ENCODE data around the gene VAPB. TPM values are rescaled to one million over a fixed set of nuclear protein-coding genes. Genes with fewer than 3 reads are reported as not detected.

Gene VAPB
- total and polyA plus RNA-seq, 2 experiments from 2014 or later: 8.8 to 37.0 TPM

- H3K9ac ChIP-seq: no peak overlapping the region
- H3K4me2 ChIP-seq (ENCODE audit: unreplicated experiment): no peak overlapping the region
- peaks cover 100% of the 10 kb centered on the region for H3K79me2 ChIP-seq (ENCODE audit: insufficient read depth)
- H3K9me3 ChIP-seq (ENCODE audit: low read depth): no peaks in the 10 kb centered on the region
- no peaks in the 10 kb centered on the region for H3K27me3 ChIP-seq (replicated peaks; ENCODE audit: insufficient read depth)
- no peak overlapping the region for H3K27ac ChIP-seq
- peaks cover 12% of the 10 kb centered on the region for H4K20me1 ChIP-seq (ENCODE audit: insufficient read depth)
- no peak overlapping the region for H3K4me3 ChIP-seq
- in situ Hi-C loops (cut with MboI): no loop called here
- WGBS, 2 experiments (ENCODE audit: low coverage in 1 of 2, low lambda C conversion rate in 2 of 2, missing lambda C conversion rate in 2 of 2): 97 to 98% methylated on average over 7 of the region's 7 CpGs
- H3K9me2 ChIP-seq (ENCODE audit: insufficient read depth): no peaks in the 10 kb centered on the region
- H3F3A ChIP-seq (ENCODE audit: insufficient read depth): peaks cover 5% of the 10 kb centered on the region; the same call in 1 of the 2 replicates
- no peaks in the 10 kb centered on the region; the same call in 1 of the 2 replicates for H3K36me3 ChIP-seq (ENCODE audit: low read depth)
- no peak for DNase-seq
- no peak overlapping the region for H2AFZ ChIP-seq
- no peak for TF ChIP-seq EZH2phosphoT487 (IDR thresholded peaks at IDR 0.05; ENCODE audit: insufficient read depth, low read depth)
- no peak for TF ChIP-seq EZH2 (IDR thresholded peaks at IDR 0.05; ENCODE audit: insufficient read depth, poor library complexity, severe bottlenecking)
- H3K4me1 ChIP-seq (ENCODE audit: insufficient read depth): peaks cover 18% of the 10 kb centered on the region
These were observed 40.3 kb downstream of the VAPB start for GRCh38 chr20:58429303-58429702.

GRCh38 chr20:58431134-58431533 lies 42.1 kb downstream of the VAPB start:
- no peak overlapping the region for H3K4me3 ChIP-seq
- DNase-seq: peak; percentile 56
- H3K79me2 ChIP-seq (ENCODE audit: insufficient read depth): peaks cover 100% of the 10 kb centered on the region
- in situ Hi-C loops (cut with MboI): no loop called here
- no peak overlapping the region for H3K9ac ChIP-seq
- no peaks in the 10 kb centered on the region for H3K9me2 ChIP-seq (ENCODE audit: insufficient read depth)
- 54 to 63% methylated on average over 2 of the region's 2 CpGs for WGBS, 2 experiments (ENCODE audit: low coverage in 1 of 2, low lambda C conversion rate in 2 of 2, missing lambda C conversion rate in 2 of 2)
- H3K27me3 ChIP-seq (replicated peaks; ENCODE audit: insufficient read depth): no peaks in the 10 kb centered on the region
- H3K9me3 ChIP-seq (ENCODE audit: low read depth): no peaks in the 10 kb centered on the region
- H3K4me2 ChIP-seq (ENCODE audit: unreplicated experiment): peak overlapping the region; percentile 5
- peaks cover 18% of the 10 kb centered on the region for H3K4me1 ChIP-seq (ENCODE audit: insufficient read depth)
- peaks cover 3% of the 10 kb centered on the region; the same call in 1 of the 2 replicates for H3K36me3 ChIP-seq (ENCODE audit: low read depth)
- no peak overlapping the region for H2AFZ ChIP-seq
- peak overlapping the region; percentile 24; the same call in 1 of the 2 replicates for H3K27ac ChIP-seq
- TF ChIP-seq EZH2phosphoT487 (IDR thresholded peaks at IDR 0.05; ENCODE audit: insufficient read depth, low read depth) (no peak), EZH2 (IDR thresholded peaks at IDR 0.05; ENCODE audit: insufficient read depth, poor library complexity, severe bottlenecking) (no peak)
- H3F3A ChIP-seq (ENCODE audit: insufficient read depth): peaks cover 11% of the 10 kb centered on the region; the same call in 1 of the 2 replicates
- H4K20me1 ChIP-seq (ENCODE audit: insufficient read depth): peaks cover 13% of the 10 kb centered on the region

- no peak overlapping the region for H3K4me3 ChIP-seq
- H3K9me3 ChIP-seq (ENCODE audit: low read depth): no peaks in the 10 kb centered on the region
- H4K20me1 ChIP-seq (ENCODE audit: insufficient read depth): peaks cover 13% of the 10 kb centered on the region
- TF ChIP-seq EZH2 (IDR thresholded peaks at IDR 0.05; ENCODE audit: insufficient read depth, poor library complexity, severe bottlenecking) (no peak), EZH2phosphoT487 (IDR thresholded peaks at IDR 0.05; ENCODE audit: insufficient read depth, low read depth) (no peak)
- peaks cover 100% of the 10 kb centered on the region for H3K79me2 ChIP-seq (ENCODE audit: insufficient read depth)
- in situ Hi-C loops (cut with MboI): no loop called here
- 86 to 87% methylated on average over 3 of the region's 3 CpGs for WGBS, 2 experiments (ENCODE audit: low coverage in 1 of 2, low lambda C conversion rate in 2 of 2, missing lambda C conversion rate in 2 of 2)
- no peak overlapping the region for H3K9ac ChIP-seq
- H3K36me3 ChIP-seq (ENCODE audit: low read depth): peaks cover 3% of the 10 kb centered on the region; the same call in 1 of the 2 replicates
- H3K27ac ChIP-seq: no peak overlapping the region
- no peak overlapping the region for H3K4me2 ChIP-seq (ENCODE audit: unreplicated experiment)
- peaks cover 11% of the 10 kb centered on the region; the same call in 1 of the 2 replicates for H3F3A ChIP-seq (ENCODE audit: insufficient read depth)
- peaks cover 18% of the 10 kb centered on the region for H3K4me1 ChIP-seq (ENCODE audit: insufficient read depth)
- no peaks in the 10 kb centered on the region for H3K27me3 ChIP-seq (replicated peaks; ENCODE audit: insufficient read depth)
- H2AFZ ChIP-seq: no peak overlapping the region
- no peak for DNase-seq
- H3K9me2 ChIP-seq (ENCODE audit: insufficient read depth): no peaks in the 10 kb centered on the region
These were observed 43.3 kb downstream of the VAPB start for GRCh38 chr20:58432186-58432954.

GRCh38 chr20:58433029-58433647 lies 44.1 kb downstream of the VAPB start:
- Histone ChIP-seq H3K27ac (peak overlapping the region; percentile 22), H4K20me1 (ENCODE audit: insufficient read depth) (peaks cover 13% of the 10 kb centered on the region), H3F3A (ENCODE audit: insufficient read depth) (peaks cover 11% of the 10 kb centered on the region; the same call in 1 of the 2 replicates), H2AFZ (no peak overlapping the region), H3K4me2 (ENCODE audit: unreplicated experiment) (no peak overlapping the region), H3K4me1 (ENCODE audit: insufficient read depth) (peaks cover 18% of the 10 kb centered on the region), H3K79me2 (ENCODE audit: insufficient read depth) (peaks cover 100% of the 10 kb centered on the region), H3K9ac (no peak overlapping the region), H3K27me3 (replicated peaks; ENCODE audit: insufficient read depth) (no peaks in the 10 kb centered on the region), H3K4me3 (no peak overlapping the region), H3K36me3 (ENCODE audit: low read depth) (peaks cover 3% of the 10 kb centered on the region; the same call in 1 of the 2 replicates), H3K9me3 (ENCODE audit: low read depth) (no peaks in the 10 kb centered on the region), H3K9me2 (ENCODE audit: insufficient read depth) (no peaks in the 10 kb centered on the region)
- TF ChIP-seq EZH2phosphoT487 (IDR thresholded peaks at IDR 0.05; ENCODE audit: insufficient read depth, low read depth) (no peak), EZH2 (IDR thresholded peaks at IDR 0.05; ENCODE audit: insufficient read depth, poor library complexity, severe bottlenecking) (no peak)
- no peak for DNase-seq
- WGBS, 2 experiments (ENCODE audit: low coverage in 1 of 2, low lambda C conversion rate in 2 of 2, missing lambda C conversion rate in 2 of 2): 98 to 100% methylated on average over 2 of the region's 2 CpGs
- in situ Hi-C loops (cut with MboI): no loop called here

Data from GM23248 (cell line).